CD14-positive monocyte (primary cell): ENCODE measurements around the gene GCG. TPM values are rescaled to one million over a fixed set of nuclear protein-coding genes. Genes with fewer than 3 reads are reported as not detected.

Source experiments
- DNase-seq, 3 donors: peaks; one replicate each; pipeline ENCODE4 v3.0.0-alpha.2; 2011 to 2022
- H2AFZ ChIP-seq: 2 replicates; pipeline ENCODE4 v1.6.0; 2012; ENCODE audit warnings: mild to moderate bottlenecking, low read depth, low read length, inconsistent platforms; ENCODE audit not compliant: insufficient read depth, poor library complexity, severe bottlenecking
- H3K27ac ChIP-seq, 2 donors: 1 replicate in 1 of 2; 2 replicates in 1 of 2; pipeline ENCODE4 v1.5.1; 2012 to 2013; ENCODE audit warnings: low read length in 2 of 2, control low read depth in 1 of 2, inconsistent platforms in 1 of 2, low read depth in 1 of 2, mild to moderate bottlenecking in 1 of 2
- H3K27me3 ChIP-seq, 2 donors: one replicate each; pipeline versions ENCODE4 v1.6.0 to v1.6.1; 2011 to 2013; ENCODE audit warnings: low read length in 2 of 2; ENCODE audit not compliant: control insufficient read depth in 2 of 2, insufficient read depth in 2 of 2
- H3K36me3 ChIP-seq, 2 donors: replicated peaks in 1 of 2; 1 replicate in 1 of 2; 2 replicates in 1 of 2; pipeline versions ENCODE4 v1.5.1 to v1.6.1; 2012 to 2013; ENCODE audit warnings: low read length in 2 of 2, control low read depth in 1 of 2, inconsistent platforms in 1 of 2, mild to moderate bottlenecking in 1 of 2; ENCODE audit not compliant: insufficient read depth in 2 of 2, control insufficient read depth in 1 of 2
- H3K4me1 ChIP-seq, 2 donors: 1 replicate in 1 of 2; 2 replicates in 1 of 2; pipeline versions ENCODE4 v1.5.1 to v1.6.1; 2012 to 2013; ENCODE audit warnings: low read length in 2 of 2, control low read depth in 1 of 2, inconsistent platforms in 1 of 2, mild to moderate bottlenecking in 1 of 2, moderate library complexity in 1 of 2; ENCODE audit not compliant: insufficient read depth in 2 of 2, control insufficient read depth in 1 of 2
- H3K4me2 ChIP-seq: replicated peaks from 2 replicates; pipeline ENCODE3; 2012; ENCODE audit warnings: low read length, moderate library complexity, mild to moderate bottlenecking; ENCODE audit not compliant: poor library complexity, severe bottlenecking; ENCODE audit errors: extremely low read depth
- H3K4me3 ChIP-seq, 3 experiments: fragments of 200-600 bp in 1 of 3; sonication (generic) in 1 of 3; replicated peaks in 1 of 3; 1 replicate in 2 of 3; 2 replicates in 1 of 3; pipeline ENCODE4 v1.5.1; 2011 to 2013; ENCODE audit warnings: low read length in 3 of 3, mild to moderate bottlenecking in 3 of 3, control low read depth in 2 of 3, low read depth in 2 of 3, inconsistent platforms in 1 of 3, moderate library complexity in 1 of 3
- H3K79me2 ChIP-seq: 2 replicates; pipeline ENCODE4 v1.6.0; 2012; ENCODE audit warnings: mild to moderate bottlenecking, control low read depth, inconsistent platforms, low read length, moderate library complexity; ENCODE audit not compliant: insufficient read depth
- H3K9ac ChIP-seq: 2 replicates; pipeline ENCODE4 v1.6.0; 2017; ENCODE audit warnings: low read length, mild to moderate bottlenecking; ENCODE audit not compliant: insufficient read depth, poor library complexity, severe bottlenecking
- H3K9me3 ChIP-seq, 2 donors: replicated peaks in 1 of 2; 1 replicate in 1 of 2; 2 replicates in 1 of 2; pipeline versions ENCODE4 v1.5.1 to v1.6.1; 2012 to 2013; ENCODE audit warnings: low read length in 2 of 2, control low read depth in 1 of 2; ENCODE audit not compliant: control insufficient read depth in 1 of 2, insufficient read depth in 1 of 2
- H4K20me1 ChIP-seq: 2 replicates; pipeline ENCODE4 v1.6.0; 2012; ENCODE audit warnings: mild to moderate bottlenecking, low read length, control low read depth, moderate library complexity; ENCODE audit not compliant: insufficient read depth
- H3K27ac Mint-ChIP-seq, 7 donors: one replicate each; pipeline ENCODE4 v1.8.0; 2020; ENCODE audit warnings: mild to moderate bottlenecking in 7 of 7, mixed read lengths in 7 of 7, moderate library complexity in 6 of 7, inconsistent platforms in 2 of 7
- H3K27me3 Mint-ChIP-seq, 3 donors: one replicate each; pipeline ENCODE4 v1.8.0; 2021 to 2022; ENCODE audit warnings: low read depth in 3 of 3, mild to moderate bottlenecking in 3 of 3, mixed read lengths in 3 of 3, moderate library complexity in 3 of 3, inconsistent platforms in 1 of 3
- H3K36me3 Mint-ChIP-seq, 2 donors: one replicate each; pipeline ENCODE4 v1.8.0; 2020; ENCODE audit warnings: mixed read lengths in 2 of 2, inconsistent platforms in 1 of 2, mild to moderate bottlenecking in 1 of 2
- H3K4me1 Mint-ChIP-seq: one replicate; pipeline ENCODE4 v1.8.0; 2020; ENCODE audit warnings: mild to moderate bottlenecking, mixed read lengths
- H3K4me3 Mint-ChIP-seq, 2 donors: one replicate each; pipeline ENCODE4 v1.8.0; 2020; ENCODE audit warnings: mild to moderate bottlenecking in 2 of 2, mixed read lengths in 2 of 2, moderate library complexity in 1 of 2
- H3K9me3 Mint-ChIP-seq, 7 donors: one replicate each; pipeline ENCODE4 v1.8.0; 2020 to 2022; ENCODE audit warnings: mixed read lengths in 7 of 7, mild to moderate bottlenecking in 6 of 7, moderate library complexity in 6 of 7, inconsistent platforms in 2 of 7
- CTCF ChIP-seq: fragments of 200-600 bp; IDR thresholded peaks from one replicate; pipeline ENCODE4 v1.8.0; 2022; ENCODE audit warnings: antibody characterized with exemption, mild to moderate bottlenecking
- WGBS: methylation state at CpG from one replicate; pipeline ENCODE4 v1.1.5; 2013; ENCODE audit warnings: missing lambda C conversion rate; ENCODE audit not compliant: insufficient coverage; 5-methylcytosine and 5-hydroxymethylcytosine counted together
- intact Hi-C, 2 donors: fragments of 100-400 bp; cut with micrococcal nuclease; formaldehyde crosslinking; loops; one replicate each; pipeline versions ENCODE4 v1.15.0 to v1.15.1; 2023
- polyA plus RNA-seq, 3 donors: library from polyadenylated mRNA; depleted of rRNA in 1 of 3; unstranded in 2 of 3; stranded (reverse) in 1 of 3; fragments of 300-500 nt in 2 of 3; fragments of >200 nt in 1 of 3; fragmentation: Illumina TruSeq in 2 of 3; gene quantifications; 1 replicate in 2 of 3; 2 replicates in 1 of 3; pipeline ENCODE4 v1.2.3, GENCODE V29; 2012 to 2021

Gene GCG
- polyA plus RNA-seq, 3 donors: not detected

- H3K4me2 ChIP-seq: no peak overlapping the region
- H3K9ac ChIP-seq: no peak overlapping the region
- WGBS: 100% methylated on average over 3 of the region's 5 CpGs
- Mint-ChIP-seq H3K36me3 (no peaks in the 10 kb centered on the region), H3K4me3 (no peak overlapping the region), H3K27ac (no peak overlapping the region), H3K9me3 (no peaks in the 10 kb centered on the region), H3K27me3 (peaks cover 0 to 4% (median 2%) of the 10 kb centered on the region in 3 donors), H3K4me1 (peaks cover 2% of the 10 kb centered on the region)
- H3K9me3 ChIP-seq: no peaks in the 10 kb centered on the region
- no peaks in the 10 kb centered on the region for H3K4me1 ChIP-seq
- H3K27me3 ChIP-seq: no peaks in the 10 kb centered on the region
- H3K36me3 ChIP-seq: no peaks in the 10 kb centered on the region
- no peak overlapping the region for H3K27ac ChIP-seq
- DNase-seq: no peak
- H2AFZ ChIP-seq: no peak overlapping the region
- no peaks in the 10 kb centered on the region for H3K79me2 ChIP-seq
- intact Hi-C loops: no loop called here
- H4K20me1 ChIP-seq: no peaks in the 10 kb centered on the region
- no peak overlapping the region for H3K4me3 ChIP-seq
- no peak for TF ChIP-seq CTCF
These were observed 52.2 kb downstream of the GCG start for GRCh38 chr2:162099836-162100235.

Other genes starting within 250 kb of the GCG start
- under 1 TPM in 1 of 3 donors, not detected in 2; 0.46 TPM for gene DPP4, start 78.0 kb downstream of the GCG start, polyA plus RNA-seq
- not detected for gene FAP, start 91.2 kb upstream of the GCG start, polyA plus RNA-seq
- 10 to 100 TPM; 11.6 to 17.6 (median 17.1) TPM for gene IFIH1, start 166.4 kb upstream of the GCG start, polyA plus RNA-seq
- gene GCA, start 191.9 kb upstream of the GCG start, polyA plus RNA-seq: 100 to 1,000 TPM; 129 to 441 (median 400) TPM